ENCODE measurements around the gene E2F4. TPM values are rescaled to one million over a fixed set of nuclear protein-coding genes. Genes with fewer than 3 reads are reported as not detected.

The E2F4 gene
- total RNA-seq, 1 experiment from 2014 or later = 81.0 TPM

DNA sequence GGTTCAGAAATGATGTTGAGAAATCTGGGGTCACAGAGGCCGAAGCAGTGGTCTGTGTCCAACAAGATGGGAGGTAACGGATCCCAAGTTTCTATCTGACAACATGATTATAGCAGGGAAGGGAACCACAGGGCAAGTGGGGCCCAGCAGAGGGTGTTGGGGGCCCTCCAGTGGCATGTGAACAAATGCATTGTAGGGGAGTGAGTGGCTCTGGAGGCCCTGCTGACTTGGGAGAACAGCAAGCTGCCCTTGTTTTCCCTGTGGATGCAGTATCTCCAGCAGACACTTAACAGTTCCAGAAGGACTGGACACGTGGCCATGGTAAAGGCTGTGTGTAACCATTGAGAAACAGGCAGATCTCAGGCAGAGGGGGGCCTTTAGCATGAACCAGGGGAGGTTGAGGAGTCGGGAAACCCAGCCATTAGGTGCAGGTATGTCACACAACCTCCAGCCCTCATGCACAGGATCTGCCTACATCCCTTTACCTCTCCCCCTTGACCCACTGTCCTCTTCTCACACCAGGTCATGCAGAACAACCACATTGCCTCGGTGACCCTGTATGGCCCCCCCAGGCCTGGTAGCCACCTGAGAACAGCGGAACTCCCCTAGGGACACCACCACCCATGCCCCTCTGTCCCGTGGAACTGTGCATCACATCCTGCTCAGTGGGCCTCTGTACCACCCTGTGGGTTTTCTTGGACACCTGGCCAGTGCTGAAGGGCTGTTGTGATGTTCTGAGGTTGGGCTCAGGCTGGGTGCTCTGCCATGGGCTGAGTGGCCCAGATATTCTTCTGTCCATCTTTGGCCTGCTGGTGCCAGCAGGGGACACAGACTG is 45.2 kb upstream of the E2F4 start:
- Mint-ChIP-seq H3K4me1 (ENCODE audit: insufficient read depth, unreplicated experiment) (peaks cover 7% of the 10 kb centered on the region), H3K27ac (ENCODE audit: low read depth, unreplicated experiment) (no peak overlapping the region), H3K4me3 (ENCODE audit: unreplicated experiment) (no peak overlapping the region), H3K36me3 (ENCODE audit: insufficient read depth, unreplicated experiment) (peaks cover 56% of the 10 kb centered on the region), H3K9me3 (ENCODE audit: unreplicated experiment) (no peaks in the 10 kb centered on the region), H3K27me3 (ENCODE audit: insufficient read depth, unreplicated experiment) (no peaks in the 10 kb centered on the region)
- BruUV-seq (replicated peaks) = no TSS peak
- CTCF ChIA-PET = interaction anchor here (0.6 to 1.4 kb wide), 5 partner anchors 8 to 64 kb away, joined by 3 to 4 read pairs (median 3); no protein-coding TSS in a partner anchor
- TF ChIP-seq CTCF (IDR thresholded peaks at IDR 0.05; ENCODE audit: unreplicated experiment) = no peak
- POLR2A ChIA-PET = interaction anchor here (1.0 to 1.1 kb wide), 2 partner anchors 8 to 14 kb away, joined by 3 to 4 read pairs; partner anchors contain the start of genes FBXL8 and TRADD
- intact Hi-C loops (cut with micrococcal nuclease) = no loop called here
- DNase-seq (ENCODE audit: unreplicated experiment) = no peak

- no peaks in the 10 kb centered on the region for H3K9me3 Mint-ChIP-seq (ENCODE audit: unreplicated experiment)
- ChIA-PET CTCF (interaction anchor here (0.6 to 1.0 kb wide), 3 partner anchors 9 to 132 kb away, joined by 3 read pairs; no protein-coding TSS in a partner anchor), POLR2A (interaction anchor here (1.0 to 1.1 kb wide), 2 partner anchors 9 to 13 kb away, joined by 3 to 4 read pairs; partner anchors contain the start of genes FBXL8 and TRADD)
- no TSS peak for BruUV-seq (replicated peaks)
- no peak for DNase-seq (ENCODE audit: unreplicated experiment)
- H3K4me1 Mint-ChIP-seq (ENCODE audit: insufficient read depth, unreplicated experiment) = peaks cover 7% of the 10 kb centered on the region
- peaks cover 56% of the 10 kb centered on the region for H3K36me3 Mint-ChIP-seq (ENCODE audit: insufficient read depth, unreplicated experiment)
- H3K27ac Mint-ChIP-seq (ENCODE audit: low read depth, unreplicated experiment) = no peak overlapping the region
- intact Hi-C loops (cut with micrococcal nuclease) = no loop called here
- no peak overlapping the region for H3K4me3 Mint-ChIP-seq (ENCODE audit: unreplicated experiment)
- TF ChIP-seq CTCF (IDR thresholded peaks at IDR 0.05; ENCODE audit: unreplicated experiment) = no peak
- H3K27me3 Mint-ChIP-seq (ENCODE audit: insufficient read depth, unreplicated experiment) = no peaks in the 10 kb centered on the region
These were observed 44.4 kb upstream of the E2F4 start for GRCh38 chr16:67147437-67148140.

GRCh38 chr16:67148221-67148620 is 43.7 kb upstream of the E2F4 start:
- CTCF ChIA-PET = no interaction called here
- H3K9me3 Mint-ChIP-seq (ENCODE audit: unreplicated experiment) = no peaks in the 10 kb centered on the region
- H3K36me3 Mint-ChIP-seq (ENCODE audit: insufficient read depth, unreplicated experiment) = peaks cover 58% of the 10 kb centered on the region
- no peak overlapping the region for H3K27ac Mint-ChIP-seq (ENCODE audit: low read depth, unreplicated experiment)
- TF ChIP-seq CTCF (IDR thresholded peaks at IDR 0.05; ENCODE audit: unreplicated experiment) = no peak
- DNase-seq (ENCODE audit: unreplicated experiment) = no peak
- H3K4me3 Mint-ChIP-seq (ENCODE audit: unreplicated experiment) = no peak overlapping the region
- POLR2A ChIA-PET = no interaction called here
- peaks cover 10% of the 10 kb centered on the region for H3K4me1 Mint-ChIP-seq (ENCODE audit: insufficient read depth, unreplicated experiment)
- intact Hi-C loops (cut with micrococcal nuclease) = no loop called here
- no TSS peak for BruUV-seq (replicated peaks)
- H3K27me3 Mint-ChIP-seq (ENCODE audit: insufficient read depth, unreplicated experiment) = no peaks in the 10 kb centered on the region

GRCh38 chr16:67148656-67149275 is 43.2 kb upstream of the E2F4 start:
- no peak for TF ChIP-seq CTCF (IDR thresholded peaks at IDR 0.05; ENCODE audit: unreplicated experiment)
- Mint-ChIP-seq H3K36me3 (ENCODE audit: insufficient read depth, unreplicated experiment) (peaks cover 52% of the 10 kb centered on the region), H3K4me3 (ENCODE audit: unreplicated experiment) (no peak overlapping the region), H3K4me1 (ENCODE audit: insufficient read depth, unreplicated experiment) (peaks cover 12% of the 10 kb centered on the region), H3K9me3 (ENCODE audit: unreplicated experiment) (no peaks in the 10 kb centered on the region), H3K27me3 (ENCODE audit: insufficient read depth, unreplicated experiment) (no peaks in the 10 kb centered on the region), H3K27ac (ENCODE audit: low read depth, unreplicated experiment) (no peak overlapping the region)
- no peak for DNase-seq (ENCODE audit: unreplicated experiment)
- intact Hi-C loops (cut with micrococcal nuclease) = no loop called here
- no TSS peak for BruUV-seq (replicated peaks)
- CTCF ChIA-PET = interaction anchor here (0.6 kb wide), 1 partner anchor 162 kb away, joined by 3 read pairs; no protein-coding TSS in a partner anchor
- POLR2A ChIA-PET = interaction anchor here (0.9 kb wide), 1 partner anchor 9 kb away, joined by 5 read pairs; no protein-coding TSS in a partner anchor

Measured in MCF 10A (cell line).